Fibroblast of lung (primary cell): ENCODE results near the gene RPP30. TPM values are rescaled to one million over a fixed set of nuclear protein-coding genes. Genes with fewer than 3 reads are reported as not detected.

Experiments
- DNase-seq, 2 donors: peaks; one replicate each; pipeline versions ENCODE4 v3.0.0 to v3.0.0-alpha.2; 2010; ENCODE audit warnings: low read depth in 2 of 2
- H2AFZ ChIP-seq: 2 replicates; pipeline ENCODE4 v1.5.1; 2012; ENCODE audit warnings: low read length, control low read depth, inconsistent platforms
- H3K27ac ChIP-seq: 2 replicates; pipeline ENCODE4 v1.5.1; 2011; ENCODE audit warnings: low read length, control low read depth; ENCODE audit not compliant: insufficient read depth
- H3K27me3 ChIP-seq: 2 replicates; pipeline ENCODE4 v1.5.1; 2011; ENCODE audit warnings: mild to moderate bottlenecking, low read length; ENCODE audit not compliant: control insufficient read depth, insufficient read depth
- H3K36me3 ChIP-seq: 2 replicates; pipeline ENCODE4 v1.5.1; 2011; ENCODE audit warnings: low read length; ENCODE audit not compliant: control insufficient read depth, insufficient read depth
- H3K4me1 ChIP-seq: 2 replicates; pipeline ENCODE4 v1.5.1; 2011; ENCODE audit warnings: low read length; ENCODE audit not compliant: control insufficient read depth, insufficient read depth; ENCODE audit errors: extremely low read depth
- H3K4me2 ChIP-seq: 2 replicates; pipeline ENCODE4 v1.5.1; 2011; ENCODE audit warnings: low read length, control low read depth; ENCODE audit not compliant: insufficient read depth; ENCODE audit errors: extremely low read depth
- H3K4me3 ChIP-seq, 4 experiments: fragments of 200-600 bp in 1 of 4; sonication (generic) in 1 of 4; replicated peaks in 1 of 4; 2 replicates each; pipeline ENCODE4 v1.5.1; 2011 to 2016; ENCODE audit warnings: low read length in 4 of 4, low read depth in 3 of 4, mild to moderate bottlenecking in 3 of 4, control low read depth in 2 of 4, inconsistent platforms in 1 of 4, mixed read lengths in 1 of 4; ENCODE audit not compliant: insufficient read depth in 1 of 4; ENCODE audit errors: control extremely low read depth in 1 of 4
- H3K79me2 ChIP-seq: 2 replicates; pipeline ENCODE4 v1.5.1; 2012; ENCODE audit warnings: mild to moderate bottlenecking, low read length, inconsistent platforms; ENCODE audit not compliant: control insufficient read depth, insufficient read depth
- H3K9ac ChIP-seq: 2 replicates; pipeline ENCODE4 v1.5.1; 2011; ENCODE audit warnings: mild to moderate bottlenecking, low read length, control low read depth; ENCODE audit not compliant: insufficient read depth
- H3K9me3 ChIP-seq: 2 replicates; pipeline ENCODE4 v1.5.1; 2012; ENCODE audit warnings: low read depth, low read length; ENCODE audit not compliant: control insufficient read depth, insufficient read depth
- H4K20me1 ChIP-seq: 2 replicates; pipeline ENCODE4 v1.5.1; 2011; ENCODE audit warnings: low read length; ENCODE audit not compliant: control insufficient read depth, insufficient read depth; ENCODE audit errors: extremely low read depth
- EZH2 ChIP-seq: IDR thresholded peaks from 2 replicates; pipeline ENCODE4 v1.5.1; 2012; ENCODE audit warnings: low read length, control low read depth, mild to moderate bottlenecking; ENCODE audit errors: missing control alignments
- polyA plus RNA-seq, 2 donors: library from polyadenylated mRNA; depleted of rRNA in 1 of 2; stranded (reverse) in 1 of 2; unstranded in 1 of 2; fragments of >200 nt; gene quantifications; 2 replicates each; pipeline ENCODE4 v1.2.1, GENCODE V29; 2011 to 2012; ENCODE audit warnings: missing spikeins in 1 of 2
- total RNA-seq: library from RNA; depleted of rRNA; stranded (reverse); fragments of >200 nt; gene quantifications from 2 replicates; pipeline ENCODE4 v1.2.1, GENCODE V29; 2014
- TF ChIP-seq, protein P1 (sequence below), 2 donors: IDR thresholded peaks in 1 of 2; conservative IDR thresholded peaks in 1 of 2; 1 replicate in 1 of 2; 2 replicates in 1 of 2; pipeline ENCODE4 v1.5.1; 2011 to 2012; ENCODE audit warnings: low read length in 2 of 2, control low read depth in 1 of 2, inconsistent platforms in 1 of 2, low read depth in 1 of 2, mild to moderate bottlenecking in 1 of 2

Gene RPP30
- total and polyA plus RNA-seq, 2 donors (not counting 1 experiment from before 2014, with no cell fraction given), result 32.2 to 38.6 TPM

DNA sequence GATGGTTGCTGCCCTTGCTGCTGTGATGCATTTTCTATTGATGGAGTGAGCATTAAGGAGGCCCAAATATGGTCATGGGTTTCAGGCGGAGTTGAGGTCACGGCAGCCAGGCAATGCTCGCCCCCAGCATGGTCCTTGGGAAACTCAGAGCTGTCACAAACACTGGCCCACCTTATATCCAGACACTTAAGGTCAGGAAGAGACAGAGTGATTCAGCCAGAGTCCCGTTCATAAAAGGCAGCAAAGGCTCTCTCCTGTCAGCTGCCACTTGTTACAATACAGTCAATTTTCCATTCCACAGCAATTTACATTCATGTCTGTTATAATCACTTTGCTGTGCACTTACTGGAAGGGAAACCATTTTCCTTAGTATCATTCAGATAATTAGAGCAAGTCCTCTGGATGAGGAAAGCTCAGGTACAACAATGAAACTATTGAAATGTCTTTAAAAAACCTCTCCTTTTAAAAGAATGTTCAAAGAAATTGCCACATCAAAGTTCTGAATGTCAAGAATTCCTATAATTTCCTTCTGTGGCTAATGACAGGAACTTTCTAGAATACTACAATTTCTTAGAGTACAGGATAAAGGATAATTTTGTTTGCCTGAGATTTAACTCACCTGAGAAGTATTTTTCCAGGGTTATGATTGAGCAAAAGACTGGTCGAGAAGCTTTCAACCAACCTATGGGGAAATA is 64.0 kb downstream of the RPP30 start:
- Histone ChIP-seq H3K4me3 (no peak overlapping the region), H3K4me1 (peaks cover 13% of the 10 kb centered on the region), H3K27me3 (no peaks in the 10 kb centered on the region), H3K36me3 (no peaks in the 10 kb centered on the region), H3K4me2 (peak overlapping the region; percentile 9), H2AFZ (peak overlapping the region; percentile 59), H3K9ac (no peak overlapping the region), H3K79me2 (no peaks in the 10 kb centered on the region), H3K27ac (no peak overlapping the region), H4K20me1 (no peaks in the 10 kb centered on the region), H3K9me3 (no peaks in the 10 kb centered on the region)
- no peak for TF ChIP-seq EZH2
- TF ChIP-seq, protein P1, sequence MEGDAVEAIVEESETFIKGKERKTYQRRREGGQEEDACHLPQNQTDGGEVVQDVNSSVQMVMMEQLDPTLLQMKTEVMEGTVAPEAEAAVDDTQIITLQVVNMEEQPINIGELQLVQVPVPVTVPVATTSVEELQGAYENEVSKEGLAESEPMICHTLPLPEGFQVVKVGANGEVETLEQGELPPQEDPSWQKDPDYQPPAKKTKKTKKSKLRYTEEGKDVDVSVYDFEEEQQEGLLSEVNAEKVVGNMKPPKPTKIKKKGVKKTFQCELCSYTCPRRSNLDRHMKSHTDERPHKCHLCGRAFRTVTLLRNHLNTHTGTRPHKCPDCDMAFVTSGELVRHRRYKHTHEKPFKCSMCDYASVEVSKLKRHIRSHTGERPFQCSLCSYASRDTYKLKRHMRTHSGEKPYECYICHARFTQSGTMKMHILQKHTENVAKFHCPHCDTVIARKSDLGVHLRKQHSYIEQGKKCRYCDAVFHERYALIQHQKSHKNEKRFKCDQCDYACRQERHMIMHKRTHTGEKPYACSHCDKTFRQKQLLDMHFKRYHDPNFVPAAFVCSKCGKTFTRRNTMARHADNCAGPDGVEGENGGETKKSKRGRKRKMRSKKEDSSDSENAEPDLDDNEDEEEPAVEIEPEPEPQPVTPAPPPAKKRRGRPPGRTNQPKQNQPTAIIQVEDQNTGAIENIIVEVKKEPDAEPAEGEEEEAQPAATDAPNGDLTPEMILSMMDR (conservative IDR thresholded peaks at IDR 0.05 in 1 of 2, IDR thresholded peaks at IDR 0.05 in 1 of 2; ENCODE audit: low read depth in 1 of 2, low read length in 2 of 2), result no peak
- DNase-seq, result peak; percentile 28 to 45

DNA sequence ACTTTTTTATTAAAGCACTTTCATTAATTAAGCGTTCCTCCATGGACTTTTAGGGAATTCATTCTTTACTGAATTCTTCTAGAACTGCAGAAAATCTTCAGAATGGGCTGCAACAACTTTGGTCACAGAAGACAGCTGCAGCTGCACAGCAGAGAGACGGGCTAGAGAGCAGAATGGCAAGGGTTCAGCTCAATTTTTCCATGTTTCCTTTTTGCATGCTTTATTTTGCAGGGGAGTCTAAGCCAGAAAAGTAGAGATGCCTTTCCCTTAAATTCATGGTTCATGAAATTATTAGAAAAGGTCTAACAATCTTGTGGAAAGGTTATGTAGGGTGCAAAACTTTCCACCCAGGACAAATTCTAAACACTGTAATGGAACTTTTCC is 64.5 kb downstream of the RPP30 start:
- H3K27me3 ChIP-seq, result no peaks in the 10 kb centered on the region
- no peak for DNase-seq
- no peak overlapping the region for H3K4me2 ChIP-seq
- H4K20me1 ChIP-seq, result no peaks in the 10 kb centered on the region
- no peak overlapping the region for H3K9ac ChIP-seq
- no peak overlapping the region for H2AFZ ChIP-seq
- no peak overlapping the region for H3K27ac ChIP-seq
- TF ChIP-seq, protein P1 (conservative IDR thresholded peaks at IDR 0.05 in 1 of 2, IDR thresholded peaks at IDR 0.05 in 1 of 2; ENCODE audit: low read depth in 1 of 2, low read length in 2 of 2), result no peak
- no peak for TF ChIP-seq EZH2
- H3K9me3 ChIP-seq, result no peaks in the 10 kb centered on the region
- no peak overlapping the region for H3K4me3 ChIP-seq
- H3K4me1 ChIP-seq, result peaks cover 8% of the 10 kb centered on the region
- H3K79me2 ChIP-seq, result no peaks in the 10 kb centered on the region
- no peaks in the 10 kb centered on the region for H3K36me3 ChIP-seq

DNA sequence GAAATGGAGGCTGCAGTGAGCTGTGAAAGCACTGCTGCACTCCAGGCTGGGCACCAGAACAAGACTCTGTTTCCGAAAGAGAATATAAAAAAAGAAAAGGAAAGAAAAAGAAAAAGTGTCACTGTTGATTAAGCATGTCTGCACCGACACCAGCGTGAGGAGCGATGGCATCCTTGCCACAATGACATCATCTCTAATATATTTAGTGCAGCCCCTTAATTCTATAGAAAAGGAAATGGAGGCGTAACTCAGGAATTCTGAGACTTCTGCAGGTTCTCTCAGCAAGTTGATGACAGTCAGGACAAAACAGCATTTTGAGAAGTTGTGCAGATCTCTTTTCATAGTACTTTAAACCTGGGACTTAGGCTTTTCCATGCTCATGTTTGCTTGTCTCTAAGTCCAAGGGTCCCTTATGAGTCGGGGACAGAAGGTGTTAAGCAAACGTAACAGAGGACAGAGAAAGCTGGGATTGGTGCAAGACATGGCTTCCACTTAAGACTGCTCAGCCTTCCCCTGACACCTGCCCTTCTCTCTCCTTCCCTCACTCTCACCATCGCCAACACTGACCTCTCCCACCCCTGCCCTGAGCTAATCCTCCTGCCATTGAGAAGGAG is 66.0 kb downstream of the RPP30 start:
- H2AFZ ChIP-seq, result no peak overlapping the region
- TF ChIP-seq, protein P1 (conservative IDR thresholded peaks at IDR 0.05 in 1 of 2, IDR thresholded peaks at IDR 0.05 in 1 of 2; ENCODE audit: low read depth in 1 of 2, low read length in 2 of 2), result no peak
- no peak for TF ChIP-seq EZH2
- H3K4me2 ChIP-seq, result no peak overlapping the region

More for the DNA sequence above, 66.0 kb downstream of the RPP30 start:
- no peaks in the 10 kb centered on the region for H3K79me2 ChIP-seq
- H3K27me3 ChIP-seq, result no peaks in the 10 kb centered on the region
- H3K27ac ChIP-seq, result no peak overlapping the region
- H3K36me3 ChIP-seq, result no peaks in the 10 kb centered on the region
- no peak overlapping the region for H3K9ac ChIP-seq
- H3K4me3 ChIP-seq, result no peak overlapping the region
- DNase-seq, result no peak
- peaks cover 5% of the 10 kb centered on the region for H3K4me1 ChIP-seq
- H4K20me1 ChIP-seq, result no peaks in the 10 kb centered on the region
- H3K9me3 ChIP-seq, result no peaks in the 10 kb centered on the region
